Endothelial cell (in vitro differentiated cells): Measurements from ENCODE around the gene ROCK2. TPM values are rescaled to one million over a fixed set of nuclear protein-coding genes. Genes with fewer than 3 reads are reported as not detected.

Experiments used
- DNase-seq: peaks from one replicate; pipeline ENCODE4 v3.0.0; 2021; ENCODE audit warnings: low spot score
- H3K27ac Mint-ChIP-seq: one replicate; pipeline ENCODE4 v1.8.0; 2021; ENCODE audit warnings: mixed read lengths, inconsistent platforms; ENCODE audit not compliant: unreplicated experiment
- H3K27me3 Mint-ChIP-seq: one replicate; pipeline ENCODE4 v1.8.0; 2021; ENCODE audit warnings: mild to moderate bottlenecking, moderate library complexity, mixed read lengths, inconsistent platforms; ENCODE audit not compliant: unreplicated experiment
- H3K36me3 Mint-ChIP-seq: one replicate; pipeline ENCODE4 v1.8.0; 2021; ENCODE audit warnings: mild to moderate bottlenecking, low read depth, mixed read lengths, inconsistent platforms; ENCODE audit not compliant: unreplicated experiment
- H3K4me1 Mint-ChIP-seq: one replicate; pipeline ENCODE4 v1.8.0; 2021; ENCODE audit warnings: mild to moderate bottlenecking, mixed read lengths, inconsistent platforms; ENCODE audit not compliant: unreplicated experiment
- H3K4me3 Mint-ChIP-seq: one replicate; pipeline ENCODE4 v1.8.0; 2021; ENCODE audit warnings: mild to moderate bottlenecking, mixed read lengths, inconsistent platforms; ENCODE audit not compliant: unreplicated experiment
- H3K9me3 Mint-ChIP-seq: one replicate; pipeline ENCODE4 v1.8.0; 2021; ENCODE audit warnings: mixed read lengths, inconsistent platforms; ENCODE audit not compliant: unreplicated experiment
- CTCF ChIP-seq: fragments of 200-600 bp; sonication (generic); IDR thresholded peaks from one replicate; pipeline ENCODE4 v1.5.0; 2021; ENCODE audit warnings: antibody characterized with exemption; ENCODE audit not compliant: unreplicated experiment
- total RNA-seq: library from RNA; stranded (reverse); fragmentation: NEBNext Ultra II Directional; extraction: Animal tissue kit (Norgen Biotek cat#: 25700); gene quantifications from one replicate; pipeline ENCODE4 v1.2.1, GENCODE V29; 2021; ENCODE audit not compliant: unreplicated experiment

Gene ROCK2
- total RNA-seq, 1 donor from 2014 or later, result 52.8 TPM

DNA sequence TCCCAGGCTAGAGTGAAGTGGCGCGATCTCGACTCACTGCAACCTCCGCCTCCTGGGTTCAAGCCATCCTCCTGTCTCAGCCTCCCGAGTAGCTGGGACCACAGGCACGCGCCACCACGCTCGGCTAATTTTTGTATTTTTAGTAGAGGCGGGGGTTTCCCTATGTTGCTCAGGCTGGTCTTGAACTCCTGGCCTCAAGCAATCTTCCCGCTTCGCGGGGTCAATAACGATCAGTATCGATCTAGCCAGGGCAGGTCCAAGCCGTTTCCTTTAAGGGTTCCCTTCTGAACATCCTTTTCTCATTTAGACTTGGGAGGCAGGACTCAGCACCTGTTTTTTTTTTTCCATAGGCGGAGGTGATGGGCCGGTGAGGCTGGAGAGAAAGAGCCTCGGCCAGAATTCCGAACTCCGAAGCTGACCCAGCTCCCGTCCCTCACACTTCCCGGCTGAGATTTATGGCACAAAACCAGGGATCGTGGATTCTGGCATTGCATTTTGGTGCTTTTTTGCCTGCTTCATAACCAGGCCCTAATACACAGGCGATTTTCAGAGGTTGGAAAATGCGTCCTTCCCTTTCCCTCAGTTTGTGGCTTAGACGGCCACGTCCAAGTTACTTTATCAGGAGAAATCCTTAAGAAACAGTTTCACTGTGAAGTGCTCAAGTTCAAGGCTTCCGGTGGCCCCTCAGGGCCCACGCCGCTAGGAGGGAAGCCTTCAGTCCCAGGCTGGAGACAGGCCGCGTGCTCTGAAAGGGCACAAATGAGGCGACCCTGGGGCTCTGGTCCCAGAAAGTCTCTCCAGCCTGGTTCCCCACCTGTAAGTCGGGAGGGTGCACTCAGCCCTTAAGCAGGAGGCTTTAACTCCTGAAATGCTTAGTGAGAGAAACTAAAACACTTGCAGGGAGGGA, 190.2 kb downstream of the ROCK2 start:
- Mint-ChIP-seq H3K27me3 (peaks cover 24% of the 10 kb centered on the region), H3K4me3 (peak overlapping the region; percentile 71), H3K27ac (peak overlapping the region; percentile 48), H3K4me1 (peaks cover 9% of the 10 kb centered on the region), H3K9me3 (no peaks in the 10 kb centered on the region), H3K36me3 (peaks cover 4% of the 10 kb centered on the region)
- no peak for DNase-seq
- TF ChIP-seq CTCF, result no peak

DNA sequence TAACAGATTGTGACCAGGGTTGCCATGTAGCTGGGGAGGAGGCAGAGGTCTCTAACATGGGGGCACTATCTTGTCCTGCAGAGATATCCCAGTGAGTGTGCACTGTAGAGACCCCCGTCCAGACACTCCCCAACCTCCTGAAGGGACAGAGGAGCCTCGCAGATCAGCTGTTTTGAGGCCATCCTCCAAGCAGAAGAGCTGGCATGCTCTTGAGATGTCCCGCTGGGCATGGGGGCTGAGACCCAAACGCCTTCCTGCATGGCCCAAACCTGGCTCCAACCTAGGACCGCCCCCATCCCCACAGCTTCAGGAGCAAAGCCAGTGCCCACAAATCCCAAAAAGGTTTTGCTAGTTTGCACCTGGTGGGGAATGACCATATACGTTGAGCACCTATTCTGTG, 191.8 kb downstream of the ROCK2 start:
- peaks cover 18% of the 10 kb centered on the region for H3K27me3 Mint-ChIP-seq
- TF ChIP-seq CTCF, result no peak
- H3K9me3 Mint-ChIP-seq, result no peaks in the 10 kb centered on the region
- H3K36me3 Mint-ChIP-seq, result peaks cover 4% of the 10 kb centered on the region
- H3K4me3 Mint-ChIP-seq, result no peak overlapping the region
- no peak overlapping the region for H3K27ac Mint-ChIP-seq
- DNase-seq, result no peak
- H3K4me1 Mint-ChIP-seq, result peaks cover 9% of the 10 kb centered on the region

GRCh38 chr2:11147263-11147662, 197.2 kb downstream of the ROCK2 start:
- Mint-ChIP-seq H3K9me3 (no peaks in the 10 kb centered on the region), H3K27me3 (peaks cover 10% of the 10 kb centered on the region), H3K27ac (no peak overlapping the region), H3K36me3 (no peaks in the 10 kb centered on the region), H3K4me3 (no peak overlapping the region), H3K4me1 (peaks cover 2% of the 10 kb centered on the region)
- DNase-seq, result no peak
- TF ChIP-seq CTCF, result no peak

GRCh38 chr2:11146076-11146475, 198.4 kb downstream of the ROCK2 start:
- DNase-seq, result no peak
- Mint-ChIP-seq H3K4me1 (peaks cover 2% of the 10 kb centered on the region), H3K27ac (no peak overlapping the region), H3K36me3 (no peaks in the 10 kb centered on the region), H3K4me3 (no peak overlapping the region), H3K9me3 (no peaks in the 10 kb centered on the region), H3K27me3 (peaks cover 5% of the 10 kb centered on the region)
- TF ChIP-seq CTCF, result no peak

GRCh38 chr2:11145350-11145749, 199.1 kb downstream of the ROCK2 start:
- peaks cover 5% of the 10 kb centered on the region for H3K27me3 Mint-ChIP-seq
- H3K4me3 Mint-ChIP-seq, result no peak overlapping the region
- TF ChIP-seq CTCF, result no peak
- no peaks in the 10 kb centered on the region for H3K36me3 Mint-ChIP-seq
- no peak for DNase-seq
- no peak overlapping the region for H3K27ac Mint-ChIP-seq
- no peaks in the 10 kb centered on the region for H3K9me3 Mint-ChIP-seq
- H3K4me1 Mint-ChIP-seq, result peaks cover 2% of the 10 kb centered on the region
